GM21737 (cell line): ENCODE data around the gene HDAC9.
A peak's percentile ranks its signal among the peaks of the same experiment; 100 is the strongest.

Experiments
- ATAC-seq: cut with Tn5 transposase; IDR thresholded peaks from one replicate; pipeline ENCODE4 v1.9.1; 2021; ENCODE audit warnings: mild to moderate bottlenecking, moderate library complexity; ENCODE audit not compliant: unreplicated experiment

Gene HDAC9

GRCh38 chr7:18494406-18494805, 1.1 kb upstream of the HDAC9 start:
- ATAC-seq: no peak

GRCh38 chr7:18494821-18495408, 634 bp upstream of the HDAC9 start:
- ATAC-seq: peak; percentile 29

- ATAC-seq: no peak
These were observed 772 bp downstream of the HDAC9 start for GRCh38 chr7:18496341-18496700.

GRCh38 chr7:18497082-18497481, 1.5 kb downstream of the HDAC9 start:
- no peak for ATAC-seq

GRCh38 chr7:18497800-18498199, 2.3 kb downstream of the HDAC9 start:
- no peak for ATAC-seq

GRCh38 chr7:18498341-18498740, 2.8 kb downstream of the HDAC9 start:
- no peak for ATAC-seq

GRCh38 chr7:18499407-18500177, 4.0 kb downstream of the HDAC9 start:
- ATAC-seq: no peak

GRCh38 chr7:18503126-18503866, 7.7 kb downstream of the HDAC9 start:
- ATAC-seq: no peak

- no peak for ATAC-seq
These were observed 9.4 kb downstream of the HDAC9 start for GRCh38 chr7:18504965-18505364.

GRCh38 chr7:18505870-18506460, 10.4 kb downstream of the HDAC9 start:
- ATAC-seq: peak; percentile 40

- peak; percentile 83 for ATAC-seq
These were observed 13.2 kb downstream of the HDAC9 start for GRCh38 chr7:18508443-18509427.

GRCh38 chr7:18509481-18509880, 13.9 kb downstream of the HDAC9 start:
- ATAC-seq: no peak

GRCh38 chr7:18511351-18512140, 16.0 kb downstream of the HDAC9 start:
- no peak for ATAC-seq

- ATAC-seq: no peak
These were observed 17.8 kb downstream of the HDAC9 start for GRCh38 chr7:18513343-18513742.

- no peak for ATAC-seq
These were observed 19.5 kb downstream of the HDAC9 start for GRCh38 chr7:18515067-18515466.

- no peak for ATAC-seq
These were observed 22.1 kb downstream of the HDAC9 start for GRCh38 chr7:18517646-18518045.

- no peak for ATAC-seq
These were observed 23.0 kb downstream of the HDAC9 start for GRCh38 chr7:18518555-18518954.

- peak; percentile 75 for ATAC-seq
These were observed 25.1 kb downstream of the HDAC9 start for GRCh38 chr7:18520450-18521235.

- no peak for ATAC-seq
These were observed 25.7 kb downstream of the HDAC9 start for GRCh38 chr7:18521236-18521589.
